Hepatocyte (in vitro differentiated cells): ENCODE results near the gene MEIKIN. TPM values are rescaled to one million over a fixed set of nuclear protein-coding genes. Genes with fewer than 3 reads are reported as not detected.

Experiments
- DNase-seq: peaks from one replicate; pipeline ENCODE4 v3.0.0-alpha.2; 2016; ENCODE audit warnings: low spot score
- H2AFZ ChIP-seq: fragments of 200-600 bp; sonication (generic); 2 replicates; pipeline ENCODE4 v1.6.0; 2016; ENCODE audit warnings: antibody characterized with exemption, mild to moderate bottlenecking
- H3K27ac ChIP-seq: fragments of 200-600 bp; sonication (generic); 2 replicates; pipeline ENCODE4 v1.5.1; 2016; ENCODE audit warnings: mild to moderate bottlenecking
- H3K27me3 ChIP-seq: fragments of 200-600 bp; sonication (generic); 2 replicates; pipeline ENCODE4 v1.6.1; 2016
- H3K36me3 ChIP-seq: fragments of 200-600 bp; sonication (generic); replicated peaks from 2 replicates; pipeline ENCODE4 v1.5.1; 2016; ENCODE audit warnings: low read depth; ENCODE audit not compliant: insufficient read depth
- H3K4me1 ChIP-seq: fragments of 200-600 bp; sonication (generic); 2 replicates; pipeline ENCODE4 v1.5.1; 2016; ENCODE audit warnings: mild to moderate bottlenecking, moderate library complexity; ENCODE audit not compliant: insufficient read depth
- H3K4me2 ChIP-seq: fragments of 200-600 bp; sonication (generic); 2 replicates; pipeline ENCODE4 v1.6.0; 2016
- H3K4me3 ChIP-seq: fragments of 200-600 bp; sonication (generic); 2 replicates; pipeline ENCODE4 v1.5.1; 2016; ENCODE audit warnings: mild to moderate bottlenecking
- H3K79me2 ChIP-seq: fragments of 200-600 bp; sonication (generic); 2 replicates; pipeline ENCODE4 v1.6.0; 2017; ENCODE audit warnings: mild to moderate bottlenecking
- H3K9me2 ChIP-seq: fragments of 200-600 bp; sonication (generic); replicated peaks from 2 replicates; pipeline ENCODE4 v1.6.0; 2017; ENCODE audit warnings: mild to moderate bottlenecking; ENCODE audit not compliant: insufficient read depth
- H3K9me3 ChIP-seq: fragments of 200-600 bp; sonication (generic); 2 replicates; pipeline ENCODE4 v1.5.1; 2016; ENCODE audit warnings: low read depth, mild to moderate bottlenecking
- H4K20me1 ChIP-seq: fragments of 200-600 bp; sonication (generic); 2 replicates; pipeline ENCODE4 v1.6.0; 2016; ENCODE audit warnings: mild to moderate bottlenecking; ENCODE audit not compliant: insufficient read depth, poor library complexity, severe bottlenecking
- CTCF ChIP-seq: fragments of 200-600 bp; sonication (generic); IDR thresholded peaks from 2 replicates; pipeline ENCODE4 v1.5.1; 2016; ENCODE audit warnings: antibody characterized with exemption, mild to moderate bottlenecking; ENCODE audit not compliant: poor library complexity
- EZH2 ChIP-seq: fragments of 200-600 bp; sonication (generic); IDR thresholded peaks from 2 replicates; pipeline ENCODE4 v1.6.1; 2016; ENCODE audit warnings: antibody characterized with exemption, mild to moderate bottlenecking, borderline replicate concordance
- EZH2phosphoT487 ChIP-seq: fragments of 200-600 bp; sonication (generic); IDR thresholded peaks from one replicate; pipeline ENCODE4 v1.6.1; 2018; ENCODE audit warnings: antibody characterized with exemption, mild to moderate bottlenecking, low read depth, moderate library complexity; ENCODE audit not compliant: unreplicated experiment, severe bottlenecking
- WGBS: methylation state at CpG from one replicate; pipeline ENCODE4 v1.1.6; 2016; ENCODE audit warnings: low lambda C conversion rate; ENCODE audit errors: missing lambda C conversion rate; 5-methylcytosine and 5-hydroxymethylcytosine counted together
- polyA plus RNA-seq: library from polyadenylated mRNA; unstranded; fragments of >200 nt; fragmentation: Nextera tagmentation; extraction: Ambion mirVana; gene quantifications from 2 replicates; pipeline ENCODE4 v1.2.1, GENCODE V29; 2016
- total RNA-seq: library from RNA; depleted of rRNA; stranded (reverse); fragments of >200 nt; gene quantifications from 2 replicates; pipeline ENCODE4 v1.2.3, GENCODE V29; 2014

The MEIKIN gene
- total and polyA plus RNA-seq, 2 experiments from 2014 or later, result not detected

DNA sequence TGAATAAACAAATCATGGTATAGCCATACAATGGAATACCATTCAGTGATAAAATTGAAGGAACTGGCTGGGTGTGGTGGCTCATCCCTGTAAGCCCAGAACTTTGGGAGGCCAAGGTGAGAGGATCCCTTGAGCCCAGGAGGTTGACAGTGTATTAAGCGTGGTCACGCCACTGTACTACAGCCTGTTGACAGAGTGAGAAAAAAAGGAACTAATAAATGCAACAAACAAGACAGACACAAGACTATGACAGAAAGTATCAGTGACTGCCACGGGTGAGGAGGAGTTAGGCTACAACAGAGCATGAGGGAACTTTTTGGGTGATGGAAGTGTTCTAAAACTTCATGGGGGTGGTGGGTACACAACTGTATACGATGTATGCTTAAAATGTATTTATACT lies 150.9 kb downstream of the MEIKIN start:
- Histone ChIP-seq H3K9me2 (no peaks in the 10 kb centered on the region), H2AFZ (no peak overlapping the region), H3K4me2 (peak overlapping the region; percentile 94), H3K4me1 (peaks cover 8% of the 10 kb centered on the region), H3K9me3 (no peaks in the 10 kb centered on the region), H3K4me3 (peak overlapping the region; percentile 90), H3K79me2 (peaks cover 69% of the 10 kb centered on the region), H3K27me3 (no peaks in the 10 kb centered on the region), H3K27ac (no peak overlapping the region), H4K20me1 (peaks cover 66% of the 10 kb centered on the region), H3K36me3 (no peaks in the 10 kb centered on the region)
- no peak for DNase-seq
- WGBS, result 90% methylated on average over 4 of the region's 4 CpGs
- no peak for TF ChIP-seq EZH2phosphoT487
- no peak for TF ChIP-seq CTCF
- no peak for TF ChIP-seq EZH2

- Histone ChIP-seq H3K4me2 (no peak overlapping the region), H3K9me2 (no peaks in the 10 kb centered on the region), H3K4me3 (no peak overlapping the region), H3K4me1 (peaks cover 8% of the 10 kb centered on the region), H2AFZ (no peak overlapping the region), H4K20me1 (peaks cover 82% of the 10 kb centered on the region), H3K36me3 (no peaks in the 10 kb centered on the region), H3K79me2 (peaks cover 86% of the 10 kb centered on the region), H3K27ac (no peak overlapping the region), H3K9me3 (no peaks in the 10 kb centered on the region), H3K27me3 (no peaks in the 10 kb centered on the region)
- DNase-seq, result no peak
- TF ChIP-seq EZH2phosphoT487 (no peak), EZH2 (no peak), CTCF (no peak)
- WGBS, result 100% methylated on average over 2 of the region's 2 CpGs
These were observed 152.6 kb downstream of the MEIKIN start for GRCh38 chr5:131792896-131793295.

- WGBS, result 97% methylated on average over 6 of the region's 6 CpGs
- H3K9me3 ChIP-seq, result no peaks in the 10 kb centered on the region
- H3K4me3 ChIP-seq, result no peak overlapping the region
- H3K9me2 ChIP-seq, result no peaks in the 10 kb centered on the region
- peaks cover 8% of the 10 kb centered on the region for H3K4me1 ChIP-seq
- H3K27ac ChIP-seq, result no peak overlapping the region
- no peak for TF ChIP-seq CTCF
- no peaks in the 10 kb centered on the region for H3K36me3 ChIP-seq
- no peaks in the 10 kb centered on the region for H3K27me3 ChIP-seq
- no peak overlapping the region for H2AFZ ChIP-seq
- peaks cover 96% of the 10 kb centered on the region for H3K79me2 ChIP-seq
- H4K20me1 ChIP-seq, result peaks cover 93% of the 10 kb centered on the region
- no peak overlapping the region for H3K4me2 ChIP-seq
- DNase-seq, result no peak
These were observed 153.6 kb downstream of the MEIKIN start for GRCh38 chr5:131791866-131792265.

- H4K20me1 ChIP-seq, result peaks cover 100% of the 10 kb centered on the region
- peaks cover 8% of the 10 kb centered on the region for H3K4me1 ChIP-seq
- WGBS, result 98% methylated on average over 2 of the region's 2 CpGs
These were observed 154.9 kb downstream of the MEIKIN start for GRCh38 chr5:131790550-131790949.

More at GRCh38 chr5:131790550-131790949, 154.9 kb downstream of the MEIKIN start:
- no peak for DNase-seq
- Histone ChIP-seq H3K79me2 (peaks cover 100% of the 10 kb centered on the region), H2AFZ (no peak overlapping the region), H3K27me3 (no peaks in the 10 kb centered on the region), H3K9me3 (no peaks in the 10 kb centered on the region), H3K27ac (no peak overlapping the region), H3K4me3 (no peak overlapping the region), H3K36me3 (no peaks in the 10 kb centered on the region), H3K4me2 (no peak overlapping the region), H3K9me2 (no peaks in the 10 kb centered on the region)
- no peak for TF ChIP-seq CTCF
- TF ChIP-seq EZH2phosphoT487, result no peak
- TF ChIP-seq EZH2, result no peak
